OCI-M2 (cell line): ENCODE data around the gene AGPAT2.
"Not testable (repeated sequence)": the region's sequence is repeated elsewhere in the genome, so short reads cannot be mapped to it uniquely, and the experiment has no call there.

Experiments used
- DNase-seq: peaks from one replicate; lab custom pipeline; 2025; ENCODE audit not compliant: unreplicated experiment; lab: John Stamatoyannopoulos, UW

The AGPAT2 gene

DNA sequence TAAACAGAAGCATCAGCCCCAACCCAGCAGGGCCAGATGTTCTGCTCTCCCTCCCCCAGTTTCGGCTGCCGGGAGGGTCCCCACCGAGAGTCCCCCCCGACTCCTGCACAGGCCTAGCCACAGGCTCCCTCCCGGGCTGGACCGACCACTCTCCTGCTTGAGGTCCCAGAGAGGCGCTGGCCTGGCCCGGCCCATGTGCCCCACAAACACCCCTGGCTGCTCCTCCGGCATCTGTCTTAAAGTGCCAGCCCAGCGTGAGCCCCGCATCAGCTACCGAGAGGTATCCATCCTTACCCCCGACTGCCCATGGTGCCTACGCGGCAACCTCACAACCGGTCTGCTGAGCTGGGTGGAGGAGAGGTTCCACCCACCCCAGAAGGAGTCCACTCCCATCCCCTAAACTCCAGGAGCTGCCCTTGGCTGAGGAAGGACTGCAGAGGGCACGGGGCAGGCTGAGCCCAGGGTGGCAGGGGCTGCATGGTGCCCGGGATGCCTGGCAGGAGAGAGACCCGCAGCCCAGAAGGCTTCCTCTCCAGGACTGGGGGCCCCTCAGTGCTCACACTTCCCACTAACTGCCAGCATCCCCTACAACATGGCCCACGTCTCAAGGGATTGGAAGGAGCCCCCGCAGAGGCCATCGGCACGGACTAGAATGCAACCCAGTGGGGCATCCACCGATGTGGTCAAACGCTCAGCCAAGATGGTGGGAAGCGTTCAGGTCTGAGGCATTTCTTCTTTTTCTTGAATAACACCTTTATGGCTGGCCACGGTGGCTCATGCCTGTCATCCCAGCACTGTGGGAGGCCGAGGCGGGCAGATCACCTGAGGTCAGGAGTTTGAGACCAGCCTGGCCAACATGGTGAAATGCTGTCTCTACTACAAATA is 40.2 kb downstream of the AGPAT2 start:
- DNase-seq = no peak

DNA sequence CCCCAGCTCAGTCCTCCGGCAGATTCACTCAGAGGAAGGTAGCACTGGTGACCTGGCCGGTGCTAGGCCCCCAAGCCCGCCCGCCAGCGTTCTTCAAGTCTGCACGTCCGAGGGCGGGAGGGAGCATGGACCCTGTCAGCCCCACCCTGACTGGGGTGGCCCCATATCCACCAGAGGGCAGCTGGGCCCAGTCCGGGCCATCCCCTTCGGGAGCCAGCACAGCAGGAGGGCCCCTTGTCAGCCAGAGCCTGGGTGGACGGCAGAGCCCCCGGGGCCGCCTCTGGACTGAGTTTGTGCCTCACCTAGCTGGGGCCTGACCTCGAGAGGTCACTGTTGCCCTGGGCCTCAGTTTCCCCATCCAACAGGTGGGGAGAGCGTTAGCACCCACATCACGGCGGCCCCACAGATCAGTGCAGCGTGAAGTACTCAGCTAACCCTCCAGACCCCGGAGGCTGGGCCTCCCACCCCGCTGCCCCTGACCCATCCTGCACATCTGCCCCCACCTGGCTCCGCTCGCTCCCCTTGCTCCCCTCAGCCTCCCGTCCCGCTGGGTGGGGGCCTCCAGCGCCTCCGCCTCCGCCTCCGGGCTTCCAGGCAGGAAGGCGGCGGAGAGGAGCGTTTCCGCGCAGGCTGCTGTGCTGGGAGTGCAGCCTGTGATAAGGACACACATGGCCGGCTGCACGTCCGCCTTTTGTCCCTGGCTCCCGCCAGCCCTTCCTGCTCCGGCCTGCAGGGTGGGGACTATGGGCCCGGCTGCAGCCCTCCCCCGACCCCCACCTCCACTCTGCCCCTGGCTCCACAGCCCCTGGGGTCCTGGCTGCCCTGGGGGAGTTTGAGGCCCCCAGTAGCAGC is 41.1 kb downstream of the AGPAT2 start:
- no peak for DNase-seq

DNA sequence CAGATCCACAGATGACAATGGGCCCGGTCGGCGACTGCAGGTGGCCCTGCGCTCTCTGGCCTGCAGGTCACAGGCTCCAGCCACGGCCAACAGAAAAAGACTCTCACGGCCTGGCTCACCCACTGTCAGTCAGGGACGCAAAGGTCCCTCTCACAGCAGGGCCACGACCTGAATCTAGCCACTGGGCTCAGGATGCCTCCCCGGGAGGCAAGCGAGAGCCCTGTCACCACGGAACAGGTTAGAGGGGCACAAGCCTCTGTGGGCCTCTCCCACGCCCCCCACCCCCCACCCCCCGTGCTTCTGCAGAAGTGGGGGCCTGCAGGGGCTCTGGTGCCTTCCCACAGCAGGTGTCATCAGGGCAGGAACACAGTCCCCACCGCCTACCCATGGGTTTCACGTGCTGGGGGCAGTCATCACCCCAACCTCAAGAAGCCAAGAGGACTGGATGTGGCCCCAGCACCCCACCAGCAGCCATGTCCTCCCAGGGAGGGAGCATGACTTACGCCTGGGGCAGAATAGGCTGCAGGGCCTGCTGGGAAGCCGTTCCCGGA is 41.8 kb downstream of the AGPAT2 start:
- DNase-seq = no peak

DNA sequence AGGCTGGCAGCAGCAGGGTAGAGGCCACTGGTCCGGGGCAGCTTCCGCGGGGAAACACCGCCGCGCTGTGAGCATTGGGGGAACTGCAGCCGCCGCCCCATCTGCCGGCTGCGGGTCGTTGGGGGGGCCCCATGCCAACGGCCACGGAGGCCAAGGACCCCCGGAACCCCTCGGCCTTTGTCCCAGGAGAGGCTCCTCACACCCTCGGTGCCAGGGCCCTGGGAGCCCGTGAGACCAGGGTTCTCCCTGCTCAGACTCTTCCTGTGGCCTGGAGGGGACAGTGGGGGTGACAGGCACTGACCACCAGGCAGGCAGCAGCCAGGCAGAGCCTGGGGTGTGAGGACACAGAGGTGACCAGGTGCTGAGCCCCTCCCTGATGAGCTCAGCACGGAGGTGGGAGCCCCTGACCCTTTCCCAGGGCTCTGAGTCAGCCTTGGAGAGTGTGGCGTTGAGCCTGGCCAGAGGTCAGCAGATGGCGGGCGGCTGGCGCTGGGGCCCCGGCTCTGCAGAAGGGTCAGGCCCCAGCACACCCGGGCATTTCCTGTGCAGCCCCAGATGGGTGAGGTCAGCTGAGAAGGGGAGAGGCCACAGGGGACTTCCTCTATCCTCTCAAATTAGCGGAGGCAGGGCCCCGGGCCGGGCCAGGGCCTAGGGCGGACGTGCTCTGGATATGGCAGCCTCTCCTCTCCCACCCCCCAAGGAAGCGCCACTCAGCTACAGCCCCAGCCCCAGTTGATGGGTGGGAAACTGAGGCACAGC is 42.5 kb downstream of the AGPAT2 start:
- DNase-seq = no peak

DNA sequence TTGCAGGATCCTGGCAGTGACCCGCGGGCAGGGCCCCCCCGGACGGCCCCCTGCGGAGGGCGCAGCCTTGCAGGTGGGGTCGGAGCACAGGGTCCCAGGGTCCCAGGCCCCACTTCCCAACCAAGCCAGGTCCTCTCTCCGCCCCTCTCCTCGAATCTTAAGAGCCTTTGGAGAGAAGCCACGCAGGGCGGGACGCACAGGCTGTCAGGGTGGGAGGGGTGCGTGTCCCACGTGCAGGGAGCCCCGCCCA is 43.0 kb downstream of the AGPAT2 start:
- DNase-seq = no peak

DNA sequence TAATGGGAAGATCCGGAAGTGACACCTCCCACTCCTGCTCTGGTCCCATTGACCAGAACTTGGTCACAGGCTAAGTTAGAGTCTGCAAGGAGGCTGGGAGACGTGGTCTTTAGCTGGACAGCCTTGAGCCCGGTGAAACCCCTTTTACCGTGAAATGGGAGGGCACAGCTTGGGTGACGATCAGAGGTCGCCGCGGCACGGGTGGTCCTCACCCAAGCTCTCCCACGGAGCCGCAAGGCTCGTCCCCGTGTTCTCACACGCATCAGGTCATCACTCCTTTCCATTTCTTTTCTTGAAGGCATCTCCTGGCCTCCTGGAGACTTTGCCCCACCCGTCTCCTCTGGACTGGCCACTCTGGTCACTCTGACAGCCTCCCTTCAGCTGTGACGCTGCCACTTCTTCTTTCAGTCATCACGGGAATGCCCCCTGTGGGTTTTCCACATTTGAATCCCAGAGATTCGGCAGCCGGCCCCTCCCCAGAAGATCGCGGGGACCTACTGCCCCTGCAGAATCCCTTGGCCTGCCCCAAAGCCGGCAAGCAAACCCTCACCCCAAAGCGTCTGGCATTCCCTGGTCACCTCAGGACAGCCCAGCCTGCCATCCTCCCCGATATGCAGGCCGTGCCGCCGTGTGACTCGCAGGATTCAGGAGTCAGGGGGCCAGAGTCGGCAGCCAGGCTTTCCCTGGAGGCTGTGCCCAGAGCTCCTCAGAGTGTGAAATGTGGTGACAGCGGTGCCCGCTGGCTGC is 43.5 kb downstream of the AGPAT2 start:
- no peak for DNase-seq

DNA sequence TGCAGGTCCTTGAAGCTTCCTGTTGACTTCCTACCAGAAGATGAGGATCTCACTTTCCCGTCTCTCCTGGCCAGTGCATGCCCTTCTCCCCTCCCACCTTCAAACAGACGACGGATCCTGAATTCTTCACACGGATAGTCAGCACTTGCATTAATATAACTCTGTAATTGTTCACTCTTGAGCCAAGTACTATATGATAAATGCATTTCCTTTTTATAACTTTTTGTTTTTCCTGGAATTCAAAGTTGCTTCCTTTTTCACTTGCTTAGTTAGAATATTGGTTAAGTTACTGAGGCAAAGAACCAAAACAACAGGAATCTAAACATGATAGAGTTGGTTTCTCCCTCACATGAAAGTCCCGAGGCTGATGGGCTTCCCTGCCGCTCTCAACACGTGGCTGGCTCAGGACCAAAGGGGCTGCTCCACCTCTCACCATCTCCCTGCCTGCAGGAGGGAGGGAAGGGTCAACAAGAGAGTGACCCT is 44.8 kb downstream of the AGPAT2 start:
- DNase-seq = no peak

DNA sequence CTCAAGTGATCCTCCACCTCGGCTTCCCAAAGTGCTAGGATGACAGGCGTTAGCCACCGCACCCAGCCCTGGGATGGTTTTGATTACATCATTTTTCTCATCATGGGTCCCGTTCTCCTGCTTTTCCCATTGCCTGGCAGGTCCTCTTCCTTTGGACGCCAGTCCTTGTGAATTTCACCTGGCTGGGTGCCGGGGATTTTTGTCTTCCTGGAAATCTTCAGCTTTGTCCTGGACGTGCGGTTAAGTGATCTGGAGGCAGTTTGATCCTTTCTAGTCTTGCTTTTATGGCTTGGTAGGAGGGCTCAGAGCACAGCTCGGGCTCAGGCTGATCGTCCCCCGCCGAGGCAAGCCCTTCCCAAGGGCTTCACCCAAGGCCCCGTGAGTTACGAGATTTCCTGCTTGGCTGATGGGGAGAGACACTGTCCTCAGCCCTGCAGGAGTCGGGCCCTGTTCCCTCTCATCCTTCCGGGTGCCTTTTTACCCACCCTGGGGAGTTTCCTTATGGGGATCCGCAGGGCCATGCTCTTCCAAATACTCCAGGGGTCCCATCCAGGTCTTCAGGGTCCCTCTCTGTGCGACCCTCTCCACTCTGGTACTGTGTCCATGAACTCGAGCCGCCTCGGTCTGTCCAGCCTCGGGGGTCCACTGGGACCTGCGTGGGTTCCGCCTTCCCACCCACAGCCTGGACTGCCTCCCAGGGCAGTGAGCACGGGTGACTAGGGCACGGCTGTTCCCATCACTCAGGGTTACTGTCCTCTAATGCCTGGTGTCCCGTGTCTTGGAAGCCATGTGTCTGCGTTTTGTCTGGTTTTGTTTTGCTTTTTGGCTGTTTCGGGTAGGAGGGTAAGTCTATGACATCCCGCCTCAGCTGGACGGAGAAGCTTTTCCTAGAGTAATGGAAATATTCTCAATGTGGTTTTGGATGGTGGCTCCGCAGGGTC is 46.8 kb downstream of the AGPAT2 start:
- DNase-seq = no peak

DNA sequence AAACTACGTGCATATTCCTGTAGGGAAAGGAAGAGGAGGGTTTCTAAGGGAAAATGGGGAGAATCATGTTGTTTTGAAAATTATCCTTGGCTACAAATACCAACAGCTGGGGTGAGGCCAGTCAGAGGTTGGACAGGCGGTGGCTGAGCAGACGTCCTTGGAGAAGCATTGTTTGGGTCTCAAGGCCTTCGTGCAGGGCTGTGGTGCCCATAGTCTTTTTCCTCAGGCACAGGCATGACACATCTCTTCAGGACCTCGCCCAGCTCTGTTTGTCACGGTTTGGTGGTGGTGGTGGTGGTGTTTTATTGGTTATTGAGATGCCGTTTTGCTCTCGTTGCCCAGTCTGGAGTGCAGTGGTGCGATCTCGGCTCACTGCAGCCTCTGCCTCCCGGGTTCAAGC is 52.4 kb downstream of the AGPAT2 start:
- DNase-seq = no peak

DNA sequence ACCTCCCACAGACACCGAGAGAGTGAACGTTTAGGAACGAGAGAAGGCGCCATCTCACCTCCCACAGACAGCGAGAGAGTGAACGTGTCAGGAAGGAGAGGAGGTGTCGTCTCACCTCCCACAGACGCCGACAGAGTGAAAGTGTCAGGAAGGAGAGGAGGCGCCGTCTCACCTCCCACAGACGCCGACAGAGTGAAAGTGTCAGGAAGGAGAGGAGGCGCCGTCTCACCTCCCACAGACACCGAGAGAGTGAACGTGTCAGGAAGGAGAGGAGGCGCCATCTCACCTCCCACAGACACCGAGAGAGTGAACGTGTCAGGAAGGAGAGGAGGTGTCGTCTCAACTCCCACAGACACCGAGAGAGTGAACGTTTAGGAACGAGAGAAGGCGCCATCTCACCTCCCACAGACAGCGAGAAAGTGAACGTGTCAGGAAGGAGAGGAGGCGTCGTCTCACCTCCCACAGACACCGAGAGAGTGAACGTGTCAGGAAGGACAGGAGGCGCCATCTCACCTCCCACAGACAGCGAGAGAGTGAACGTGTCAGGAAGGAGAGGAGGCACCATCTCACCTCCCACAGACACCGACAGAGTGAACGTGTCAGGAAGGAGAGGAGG is 54.7 kb downstream of the AGPAT2 start:
- DNase-seq = not testable (repeated sequence)

DNA sequence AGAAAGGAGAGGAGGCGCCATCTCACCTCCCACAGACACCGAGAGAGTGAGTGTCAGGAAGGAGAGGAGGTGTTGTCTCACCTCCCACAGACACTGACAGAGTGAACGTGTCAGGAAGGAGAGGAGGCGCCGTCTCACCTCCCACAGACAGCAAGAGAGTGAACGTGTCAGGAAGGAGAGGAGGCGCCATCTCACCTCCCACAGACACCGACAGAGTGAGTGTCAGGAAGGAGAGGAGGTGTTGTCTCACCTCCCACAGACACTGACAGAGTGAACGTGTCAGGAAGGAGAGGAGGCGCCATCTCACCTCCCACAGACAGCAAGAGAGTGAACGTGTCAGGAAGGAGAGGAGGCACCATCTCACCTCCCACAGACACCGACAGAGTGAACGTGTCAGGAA is 55.2 kb downstream of the AGPAT2 start:
- DNase-seq = not testable (repeated sequence)

DNA sequence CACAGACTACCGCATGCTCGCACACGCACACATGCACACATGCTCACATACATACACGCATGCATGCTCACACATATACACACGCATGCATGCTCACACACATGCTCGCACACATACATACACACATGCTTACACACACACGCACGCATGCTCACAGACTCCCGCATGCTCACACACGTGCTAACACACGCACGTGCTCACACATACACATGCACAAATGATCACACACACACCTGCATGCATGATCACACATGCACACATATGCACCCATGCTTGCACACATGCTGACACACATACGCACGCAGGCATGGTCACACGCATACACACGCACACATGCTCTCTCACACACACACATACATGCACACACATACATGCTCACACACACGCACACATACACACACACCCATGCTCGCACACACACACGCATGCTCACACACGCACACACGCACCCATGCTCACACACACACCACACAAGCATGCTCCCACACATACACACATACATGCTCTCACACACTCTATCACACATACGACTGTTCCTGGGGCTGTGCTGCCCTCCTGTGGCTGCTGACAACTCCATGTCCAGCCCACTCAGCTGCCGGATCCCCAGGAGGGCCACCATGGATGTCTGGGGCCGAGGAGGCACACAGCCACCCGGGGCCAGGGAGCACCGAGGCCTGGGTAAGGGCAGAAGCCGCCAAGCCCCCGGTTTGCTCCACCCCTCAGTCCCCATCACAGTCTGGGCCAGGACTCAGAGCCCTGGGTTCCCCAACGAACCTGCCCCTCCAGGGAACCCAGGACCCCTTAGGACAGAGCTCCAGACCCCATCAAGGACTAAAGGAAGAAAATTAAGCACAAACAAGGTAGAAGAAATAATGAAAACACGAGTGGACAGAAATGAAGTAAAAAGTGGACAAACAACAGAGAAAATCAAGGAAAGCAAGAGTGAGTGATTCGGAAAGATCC is 55.9 kb downstream of the AGPAT2 start:
- no peak for DNase-seq

DNA sequence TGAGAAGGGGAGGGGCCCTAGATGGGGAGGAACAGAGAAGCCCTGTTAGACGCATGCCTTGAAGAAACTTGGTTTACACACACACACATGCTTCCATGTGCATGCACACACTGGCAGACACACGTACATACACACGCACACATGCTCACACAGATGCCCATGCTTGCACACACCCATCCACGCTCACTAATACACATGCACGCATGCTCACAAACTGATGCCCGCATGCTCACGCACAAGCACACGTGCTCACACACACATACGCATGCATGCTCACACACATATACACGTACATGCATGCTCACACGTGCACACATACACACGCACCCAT is 56.6 kb downstream of the AGPAT2 start:
- no peak for DNase-seq

DNA sequence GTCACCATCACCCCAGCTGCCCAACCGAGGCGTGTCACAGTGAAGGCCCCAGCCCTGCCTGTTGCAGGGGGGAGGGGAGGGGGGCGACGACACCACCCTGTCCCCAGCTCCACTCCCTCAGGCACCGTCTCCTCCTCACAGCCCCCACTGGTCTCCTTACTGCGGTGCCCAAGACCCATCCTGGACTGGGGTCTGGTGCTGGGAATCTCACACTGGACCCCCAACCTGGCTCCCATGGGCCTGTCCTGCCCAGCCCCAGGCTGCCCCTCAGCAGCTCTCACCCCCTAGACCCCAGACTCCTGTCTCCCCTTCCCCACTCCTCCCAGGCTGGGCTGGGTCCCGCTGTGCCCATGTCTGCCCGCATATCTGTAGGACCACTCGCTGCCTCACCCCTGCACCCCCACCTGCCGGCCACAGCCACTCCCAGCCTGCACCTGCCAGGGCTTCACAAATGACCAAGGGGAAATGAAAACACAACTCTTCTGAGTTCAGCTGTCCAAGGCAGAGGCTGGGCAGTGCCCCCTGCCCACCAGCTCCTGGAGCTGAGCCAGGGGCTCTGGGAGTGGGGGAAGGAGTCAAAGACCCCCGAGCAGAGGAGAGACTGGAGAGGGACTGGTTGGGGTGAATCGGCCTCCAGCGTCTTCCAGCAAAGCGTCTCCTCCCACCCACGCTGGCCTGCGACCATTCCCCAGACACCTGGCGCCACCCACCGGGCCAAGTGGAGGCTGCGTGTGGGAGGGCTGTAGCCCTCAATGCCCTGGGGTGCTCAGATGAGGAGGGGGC is 57.2 kb downstream of the AGPAT2 start:
- DNase-seq = no peak

DNA sequence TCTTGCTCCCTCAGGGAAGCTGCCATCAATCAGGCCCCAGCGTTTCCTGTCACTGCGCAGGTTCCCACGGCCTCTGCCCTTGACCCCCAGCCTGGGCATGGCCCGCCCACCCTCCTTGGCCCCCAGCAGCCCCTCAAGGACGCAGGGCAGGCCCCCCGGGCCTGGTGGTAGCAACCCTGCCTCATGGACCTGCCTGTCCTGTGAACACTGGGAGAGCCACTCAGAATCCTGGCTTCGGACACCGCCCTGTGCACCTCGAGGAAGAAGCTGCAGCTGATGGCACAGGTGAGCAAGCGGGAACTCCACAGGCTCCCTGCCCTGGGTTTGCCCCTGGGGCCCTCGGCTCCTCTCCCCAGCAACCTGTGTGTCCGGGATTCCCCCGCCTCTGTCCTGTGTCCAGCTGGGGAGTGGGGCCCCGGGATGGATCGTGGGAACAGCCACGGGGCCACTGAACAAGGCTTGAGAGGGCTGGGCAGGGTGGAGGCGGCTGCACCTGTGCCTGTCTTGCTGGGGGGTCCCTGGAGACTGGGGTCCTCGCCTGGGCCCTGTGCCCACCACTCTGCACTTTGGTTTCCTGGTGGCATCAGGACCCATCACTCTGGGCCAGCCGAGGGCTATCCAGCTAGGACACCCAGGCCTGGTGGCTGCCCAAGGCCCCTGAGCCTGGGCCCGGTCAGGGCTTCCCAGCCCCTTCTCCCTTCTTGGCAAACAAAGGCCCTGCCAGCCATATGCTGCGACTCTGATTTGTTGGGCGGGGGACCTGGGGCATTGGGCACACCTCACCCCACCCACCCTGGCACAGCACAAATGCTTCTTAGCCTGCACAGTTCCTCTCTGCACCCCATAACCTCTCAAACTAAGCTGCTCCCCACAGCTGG is 58.0 kb downstream of the AGPAT2 start:
- no peak for DNase-seq

DNA sequence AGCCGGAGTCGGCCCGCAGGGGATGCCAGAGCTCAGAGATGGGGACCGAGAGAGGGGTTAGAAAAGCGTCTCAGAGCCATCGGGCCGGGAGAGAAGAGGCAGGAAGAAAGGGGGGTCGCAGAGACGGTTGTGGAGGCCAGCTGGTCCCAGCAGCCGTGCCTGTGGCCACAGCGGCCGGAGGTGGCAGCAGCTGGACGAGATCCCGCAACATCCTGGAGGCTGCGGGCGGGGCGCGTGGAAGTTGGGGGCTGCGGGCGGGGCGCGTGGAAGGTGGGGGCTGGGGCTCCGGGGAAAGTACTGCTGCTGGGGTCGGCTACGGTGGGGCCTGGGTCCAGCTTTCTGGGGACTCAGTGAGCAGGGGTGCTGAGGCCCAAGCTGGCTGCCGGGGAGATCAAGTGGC is 59.0 kb downstream of the AGPAT2 start:
- no peak for DNase-seq
